ENCODE data around the gene PAM.
"Not testable (repeated sequence)": the region's sequence is repeated elsewhere in the genome, so short reads cannot be mapped to it uniquely, and the experiment has no call there.

The PAM gene

GRCh38 chr5:102771435-102771834 lies 16.3 kb downstream of the PAM start:
- H3K27me3 Mint-ChIP-seq = no peaks in the 10 kb centered on the region
- peaks cover 25% of the 10 kb centered on the region for H3K4me1 Mint-ChIP-seq
- no peak overlapping the region for H3K4me3 Mint-ChIP-seq
- no peak for ATAC-seq (replicated peaks; ENCODE audit: extremely low read depth, poor library complexity, severe bottlenecking)
- H3K9me3 Mint-ChIP-seq = no peaks in the 10 kb centered on the region
- H3K27ac Mint-ChIP-seq (ENCODE audit: low read depth) = no peak overlapping the region
- H3K36me3 Mint-ChIP-seq (ENCODE audit: insufficient read depth) = no peaks in the 10 kb centered on the region
- DNase-seq (ENCODE audit: low spot score in 2 of 2) = no peak

GRCh38 chr5:102772273-102772672 lies 17.2 kb downstream of the PAM start:
- ATAC-seq (replicated peaks; ENCODE audit: extremely low read depth, poor library complexity, severe bottlenecking) (no peak), DNase-seq (ENCODE audit: low spot score in 2 of 2) (no peak)
- no peaks in the 10 kb centered on the region for H3K9me3 Mint-ChIP-seq
- no peak overlapping the region for H3K27ac Mint-ChIP-seq (ENCODE audit: low read depth)
- no peaks in the 10 kb centered on the region for H3K27me3 Mint-ChIP-seq
- no peak overlapping the region for H3K4me3 Mint-ChIP-seq
- no peaks in the 10 kb centered on the region for H3K36me3 Mint-ChIP-seq (ENCODE audit: insufficient read depth)
- peaks cover 28% of the 10 kb centered on the region for H3K4me1 Mint-ChIP-seq

GRCh38 chr5:102773133-102773532 lies 18.0 kb downstream of the PAM start:
- ATAC-seq (replicated peaks; ENCODE audit: extremely low read depth, poor library complexity, severe bottlenecking) (no peak), DNase-seq (ENCODE audit: low spot score in 2 of 2) (no peak)
- no peak overlapping the region for H3K27ac Mint-ChIP-seq (ENCODE audit: low read depth)
- no peaks in the 10 kb centered on the region for H3K36me3 Mint-ChIP-seq (ENCODE audit: insufficient read depth)
- H3K9me3 Mint-ChIP-seq = no peaks in the 10 kb centered on the region
- no peak overlapping the region for H3K4me3 Mint-ChIP-seq
- H3K4me1 Mint-ChIP-seq = peaks cover 32% of the 10 kb centered on the region
- H3K27me3 Mint-ChIP-seq = no peaks in the 10 kb centered on the region

GRCh38 chr5:102775756-102776155 lies 20.7 kb downstream of the PAM start:
- H3K36me3 Mint-ChIP-seq (ENCODE audit: insufficient read depth); DNase-seq (ENCODE audit: low spot score in 2 of 2); ATAC-seq (replicated peaks; ENCODE audit: extremely low read depth, poor library complexity, severe bottlenecking); H3K27ac Mint-ChIP-seq (ENCODE audit: low read depth); H3K27me3 Mint-ChIP-seq; H3K4me3 Mint-ChIP-seq; H3K9me3 Mint-ChIP-seq: not testable (repeated sequence)
- H3K4me1 Mint-ChIP-seq = peaks cover 46% of the 10 kb centered on the region

- Mint-ChIP-seq H3K36me3 (ENCODE audit: insufficient read depth) (no peaks in the 10 kb centered on the region), H3K9me3 (no peaks in the 10 kb centered on the region), H3K4me3 (no peak overlapping the region), H3K27ac (ENCODE audit: low read depth) (no peak overlapping the region), H3K4me1 (peaks cover 49% of the 10 kb centered on the region), H3K27me3 (no peaks in the 10 kb centered on the region)
- ATAC-seq (replicated peaks; ENCODE audit: extremely low read depth, poor library complexity, severe bottlenecking) (no peak), DNase-seq (ENCODE audit: low spot score in 2 of 2) (no peak)
Measured at GRCh38 chr5:102777099-102777498, 22.0 kb downstream of the PAM start.

- Mint-ChIP-seq H3K9me3 (no peaks in the 10 kb centered on the region), H3K27ac (ENCODE audit: low read depth) (no peak overlapping the region), H3K27me3 (no peaks in the 10 kb centered on the region), H3K4me3 (no peak overlapping the region), H3K4me1 (peaks cover 56% of the 10 kb centered on the region), H3K36me3 (ENCODE audit: insufficient read depth) (peaks cover 3% of the 10 kb centered on the region)
- ATAC-seq (replicated peaks; ENCODE audit: extremely low read depth, poor library complexity, severe bottlenecking) (no peak), DNase-seq (ENCODE audit: low spot score in 2 of 2) (no peak)
Measured at GRCh38 chr5:102778478-102778877, 23.4 kb downstream of the PAM start.

GRCh38 chr5:102781359-102781758 lies 26.3 kb downstream of the PAM start:
- H3K9me3 Mint-ChIP-seq = no peaks in the 10 kb centered on the region
- no peak for ATAC-seq (replicated peaks; ENCODE audit: extremely low read depth, poor library complexity, severe bottlenecking)
- H3K27ac Mint-ChIP-seq (ENCODE audit: low read depth) = no peak overlapping the region
- H3K4me3 Mint-ChIP-seq = no peak overlapping the region
- DNase-seq (ENCODE audit: low spot score in 2 of 2) = no peak
- H3K27me3 Mint-ChIP-seq = no peaks in the 10 kb centered on the region
- H3K36me3 Mint-ChIP-seq (ENCODE audit: insufficient read depth) = peaks cover 3% of the 10 kb centered on the region
- peaks cover 37% of the 10 kb centered on the region for H3K4me1 Mint-ChIP-seq

GRCh38 chr5:102781786-102782185 lies 26.7 kb downstream of the PAM start:
- Mint-ChIP-seq H3K36me3 (ENCODE audit: insufficient read depth) (peaks cover 3% of the 10 kb centered on the region), H3K27ac (ENCODE audit: low read depth) (no peak overlapping the region), H3K27me3 (no peaks in the 10 kb centered on the region), H3K4me1 (peaks cover 33% of the 10 kb centered on the region), H3K9me3 (no peaks in the 10 kb centered on the region), H3K4me3 (no peak overlapping the region)
- ATAC-seq (replicated peaks; ENCODE audit: extremely low read depth, poor library complexity, severe bottlenecking) (no peak), DNase-seq (ENCODE audit: low spot score in 2 of 2) (no peak)

- H3K9me3 Mint-ChIP-seq = no peaks in the 10 kb centered on the region
- H3K27me3 Mint-ChIP-seq = no peaks in the 10 kb centered on the region
- no peak overlapping the region for H3K4me3 Mint-ChIP-seq
- H3K36me3 Mint-ChIP-seq (ENCODE audit: insufficient read depth) = peaks cover 3% of the 10 kb centered on the region
- no peak overlapping the region for H3K27ac Mint-ChIP-seq (ENCODE audit: low read depth)
- ATAC-seq (replicated peaks; ENCODE audit: extremely low read depth, poor library complexity, severe bottlenecking) (no peak), DNase-seq (ENCODE audit: low spot score in 2 of 2) (no peak)
- peaks cover 27% of the 10 kb centered on the region for H3K4me1 Mint-ChIP-seq
Measured at GRCh38 chr5:102782217-102782872, 27.2 kb downstream of the PAM start.

GRCh38 chr5:102787134-102787533 lies 32.0 kb downstream of the PAM start:
- Mint-ChIP-seq H3K4me1 (peaks cover 17% of the 10 kb centered on the region), H3K27ac (ENCODE audit: low read depth) (no peak overlapping the region), H3K9me3 (no peaks in the 10 kb centered on the region), H3K4me3 (no peak overlapping the region), H3K27me3 (no peaks in the 10 kb centered on the region), H3K36me3 (ENCODE audit: insufficient read depth) (peaks cover 3% of the 10 kb centered on the region)
- no peak for ATAC-seq (replicated peaks; ENCODE audit: extremely low read depth, poor library complexity, severe bottlenecking)
- DNase-seq (ENCODE audit: low spot score in 2 of 2) = no peak

GRCh38 chr5:102788788-102789187 lies 33.7 kb downstream of the PAM start:
- no peak for ATAC-seq (replicated peaks; ENCODE audit: extremely low read depth, poor library complexity, severe bottlenecking)
- Mint-ChIP-seq H3K4me1 (peaks cover 21% of the 10 kb centered on the region), H3K4me3 (no peak overlapping the region), H3K27ac (ENCODE audit: low read depth) (no peak overlapping the region), H3K36me3 (ENCODE audit: insufficient read depth) (no peaks in the 10 kb centered on the region), H3K9me3 (no peaks in the 10 kb centered on the region), H3K27me3 (no peaks in the 10 kb centered on the region)
- no peak for DNase-seq (ENCODE audit: low spot score in 2 of 2)

- ATAC-seq (replicated peaks; ENCODE audit: extremely low read depth, poor library complexity, severe bottlenecking) = no peak
- Mint-ChIP-seq H3K27me3 (no peaks in the 10 kb centered on the region), H3K36me3 (ENCODE audit: insufficient read depth) (no peaks in the 10 kb centered on the region), H3K27ac (ENCODE audit: low read depth) (no peak overlapping the region), H3K9me3 (no peaks in the 10 kb centered on the region), H3K4me1 (peaks cover 21% of the 10 kb centered on the region), H3K4me3 (no peak overlapping the region)
- no peak for DNase-seq (ENCODE audit: low spot score in 2 of 2)
Measured at GRCh38 chr5:102789469-102789868, 34.4 kb downstream of the PAM start.

GRCh38 chr5:102790748-102791147 lies 35.6 kb downstream of the PAM start:
- no peak overlapping the region for H3K27ac Mint-ChIP-seq (ENCODE audit: low read depth)
- no peaks in the 10 kb centered on the region for H3K9me3 Mint-ChIP-seq
- no peak for DNase-seq (ENCODE audit: low spot score in 2 of 2)
- no peaks in the 10 kb centered on the region for H3K36me3 Mint-ChIP-seq (ENCODE audit: insufficient read depth)
- H3K27me3 Mint-ChIP-seq = no peaks in the 10 kb centered on the region
- no peak for ATAC-seq (replicated peaks; ENCODE audit: extremely low read depth, poor library complexity, severe bottlenecking)
- H3K4me1 Mint-ChIP-seq = peaks cover 21% of the 10 kb centered on the region
- no peak overlapping the region for H3K4me3 Mint-ChIP-seq
